Heart left ventricle (tissue), 16 donors: ENCODE results near the gene SUPT6H. TPM values are rescaled to one million over a fixed set of nuclear protein-coding genes. Genes with fewer than 3 reads are reported as not detected.
"Not testable (repeated sequence)": the region's sequence is repeated elsewhere in the genome, so short reads cannot be mapped to it uniquely, and the experiment has no call there.

Experiments
- ATAC-seq, 4 donors: fragments of 200-7000 bp; cut with Tn5 transposase; one replicate each; pipeline ENCODE4 v1.9.1; 2020 to 2022; ENCODE audit warnings: moderate library complexity in 4 of 4, mild to moderate bottlenecking in 3 of 4, moderate number of reproducible peaks in 1 of 4
- DNase-seq, 5 donors: peaks; one replicate each; pipeline ENCODE4 v3.0.0-alpha.2; 2020
- H3K27ac ChIP-seq, 12 donors: fragments of 200-600 bp; sonication (generic) in 4 of 12; one replicate each; pipeline versions ENCODE4 v1.5.0 to v1.8.0; 2016 to 2022; ENCODE audit warnings: mild to moderate bottlenecking in 2 of 12
- H3K27me3 ChIP-seq, 9 donors: fragments of 200-600 bp; sonication (generic) in 2 of 9; one replicate each; pipeline versions ENCODE4 v1.5.1 to v1.8.0; 2016 to 2022; ENCODE audit warnings: mild to moderate bottlenecking in 3 of 9
- H3K36me3 ChIP-seq, 9 donors: fragments of 200-600 bp; sonication (generic) in 2 of 9; one replicate each; pipeline versions ENCODE4 v1.5.0 to v1.8.0; 2018 to 2022; ENCODE audit warnings: mild to moderate bottlenecking in 2 of 9
- H3K4me1 ChIP-seq, 12 donors: fragments of 200-600 bp; sonication (generic) in 4 of 12; one replicate each; pipeline versions ENCODE4 v1.5.0 to v1.8.0; 2016 to 2022; ENCODE audit warnings: mild to moderate bottlenecking in 3 of 12
- H3K4me3 ChIP-seq, 12 donors: fragments of 200-600 bp; sonication (generic) in 4 of 12; one replicate each; pipeline versions ENCODE4 v1.5.0 to v1.8.0; 2017 to 2022; ENCODE audit warnings: mild to moderate bottlenecking in 9 of 12, moderate library complexity in 4 of 12
- H3K9me3 ChIP-seq, 12 donors: fragments of 200-600 bp; sonication (generic) in 4 of 12; one replicate each; pipeline versions ENCODE4 v1.5.0 to v1.8.0; 2016 to 2022; ENCODE audit warnings: mild to moderate bottlenecking in 1 of 12
- CTCF ChIP-seq, 12 donors: fragments of 200-600 bp; sonication (generic) in 4 of 12; IDR thresholded peaks; one replicate each; pipeline versions ENCODE4 v1.5.0 to v1.8.0; 2018 to 2022; ENCODE audit warnings: antibody characterized with exemption in 12 of 12, mild to moderate bottlenecking in 5 of 12
- POLR2A ChIP-seq, 2 donors: fragments of 450-650 bp; IDR thresholded peaks; one replicate each; pipeline ENCODE4 v1.6.1; 2017; ENCODE audit warnings: antibody characterized with exemption in 2 of 2, mild to moderate bottlenecking in 2 of 2, moderate library complexity in 2 of 2
- WGBS, 4 donors: extraction: QIAGEN DNeasy Blood & Tissue Kit in 2 of 4; methylation state at CpG; one replicate each; pipeline versions ENCODE4 v1.1.5 to v1.1.7; 2013 to 2018; 5-methylcytosine and 5-hydroxymethylcytosine counted together
- intact Hi-C, 10 donors: fragments of 100-400 bp; cut with DNase I; formaldehyde crosslinking; loops; one replicate each; pipeline versions ENCODE4 v1.11.1 to v1.14.2; 2022
- polyA plus RNA-seq, 2 donors: library from polyadenylated mRNA; stranded (reverse); fragments of 200-250 nt; gene quantifications; one replicate each; pipeline ENCODE4 v1.2.3, GENCODE V29; 2013
- total RNA-seq, 9 donors: library from RNA; depleted of rRNA in 2 of 9; stranded (reverse); fragments of >200 nt in 2 of 9; fragmentation: NEBNext Ultra II Directional in 3 of 9; extraction: Animal tissue kit (Norgen Biotek cat#: 25700) in 3 of 9; gene quantifications; one replicate each; pipeline versions ENCODE4 v1.1.0 to v1.2.4, GENCODE V29; 2016 to 2023
- donor health status: ischemic (EF 13 %, LVEDD 7.1; RV severe dilation, severe dysfunction).
- donor health status: healthy with polysubstance abuse.
- donor health status: DM: no; HTN: yes; CAD: no.
- donor health status: DM: no; HTN: no; CAD: no.
- donor health status: ischemic (EF 25% LVEDD 6.9; RV normal size, moderate dysfunction).
- donor health status: ischemic (EF 25% LVEDD 5.7; RV mildly dilated, moderate dysfunction).
- donor health status: healthy.
- donor health status: DM: yes; HTN: yes; CAD: no.
- donor health status: ischemic (EF 35%, LVEDD 5.7; RV mildly dilated, moderate dysfunction).
- donor health status: nonischemic (EF 11% LVEDD 7.7; RV severe dilation, severe dysfunction).
- donor health status: DM: yes; HTN: yes; CAD: no.
- donor health status: PGD.
- donor health status: ischemic (EF 29% LVEDD 5.4; RV normal size, mild dysfunction).
- donor health status: nonischemic (EF 23%, LVEDD 6.1; RV moderate dilation, normal function).

Gene SUPT6H
- total and polyA plus RNA-seq, 11 donors = 31.7 to 91.6 (median 43.5) TPM

- DNase-seq (no peak), ATAC-seq (no peak)
- intact Hi-C loops = loop anchor here in 3 of 10 donors (5.0 kb wide), 3 partner anchors 66 to 74 kb away; partner anchors contain the start of genes PIGS (in 1 of the 3), PROCA1 (in 1 of the 3), RAB34 (in 1 of the 3) and RPL23A (in 1 of the 3)
- Histone ChIP-seq H3K4me1 (peaks cover 4 to 60% (median 33%) of the 10 kb centered on the region in 12 donors), H3K4me3 (peak overlapping the region in 10 of 12 donors; percentile 21 to 92 (median 86)), H3K9me3 (no peaks in the 10 kb centered on the region), H3K36me3 (peaks cover 0 to 61% (median 50%) of the 10 kb centered on the region in 9 donors), H3K27me3 (no peaks in the 10 kb centered on the region), H3K27ac (peak overlapping the region; percentile 33 to 98 (median 94))
- TF ChIP-seq CTCF (IDR thresholded peaks at IDR 0.05) (no peak), POLR2A (IDR thresholded peaks at IDR 0.05) (no peak)
- WGBS, 4 donors = 62 to 67% (median 66%) methylated on average over 12 of the region's 12 CpGs
Measured at GRCh38 chr17:28646039-28646754, 15.8 kb upstream of the SUPT6H start.

GRCh38 chr17:28648698-28649097 is 13.3 kb upstream of the SUPT6H start:
- no peak for TF ChIP-seq POLR2A (IDR thresholded peaks at IDR 0.05)
- TF ChIP-seq CTCF (IDR thresholded peaks at IDR 0.05) = no peak
- peak overlapping the region in 8 of 12 donors; percentile 30 to 98 (median 38) for H3K27ac ChIP-seq

GRCh38 chr17:28655160-28655559 is 6.8 kb upstream of the SUPT6H start:
- DNase-seq = no peak
- H3K27ac ChIP-seq = no peak overlapping the region
- peak in 1 of 4 donors; percentile 13 for ATAC-seq
- no peaks in the 10 kb centered on the region for H3K9me3 ChIP-seq
- peaks cover 0 to 85% (median 76%) of the 10 kb centered on the region in 9 donors for H3K36me3 ChIP-seq
- H3K4me1 ChIP-seq = peaks cover 0 to 2% (median 0%) of the 10 kb centered on the region in 12 donors
- H3K27me3 ChIP-seq = no peaks in the 10 kb centered on the region
- intact Hi-C loops = no loop called here
- H3K4me3 ChIP-seq = no peak overlapping the region
- TF ChIP-seq CTCF (IDR thresholded peaks at IDR 0.05) = no peak
- TF ChIP-seq POLR2A (IDR thresholded peaks at IDR 0.05) = no peak
- 92 to 95% (median 93%) methylated on average over 5 of the region's 5 CpGs for WGBS, 4 donors

More at GRCh38 chr17:28648698-28649097, 13.3 kb upstream of the SUPT6H start:
- no peak overlapping the region for H3K4me3 ChIP-seq
- peaks cover 0 to 60% (median 53%) of the 10 kb centered on the region in 9 donors for H3K36me3 ChIP-seq
- no peaks in the 10 kb centered on the region for H3K9me3 ChIP-seq
- peak; percentile 6 to 40 (median 16) for ATAC-seq
- intact Hi-C loops = loop anchor here in 3 of 10 donors (5.0 kb wide), 3 partner anchors 64 to 76 kb away; partner anchors contain the start of genes PIGS (in 1 of the 3), PROCA1 (in 1 of the 3), RAB34 (in 1 of the 3) and RPL23A (in 1 of the 3)
- no peaks in the 10 kb centered on the region for H3K27me3 ChIP-seq
- peak in 4 of 5 donors; percentile 21 to 66 (median 50) for DNase-seq
- 56 to 78% (median 58%) methylated on average over 2 of the region's 2 CpGs for WGBS, 4 donors
- peaks cover 4 to 48% (median 26%) of the 10 kb centered on the region in 12 donors for H3K4me1 ChIP-seq

- WGBS, 4 donors = 92 to 94% (median 93%) methylated on average over 5 of the region's 5 CpGs
- intact Hi-C loops = no loop called here
- Histone ChIP-seq H3K4me1 (peaks cover 0 to 18% (median 13%) of the 10 kb centered on the region in 12 donors), H3K9me3 (no peaks in the 10 kb centered on the region), H3K27me3 (no peaks in the 10 kb centered on the region), H3K36me3 (peaks cover 0 to 60% (median 51%) of the 10 kb centered on the region in 9 donors), H3K27ac (no peak overlapping the region), H3K4me3 (no peak overlapping the region)
- DNase-seq (no peak), ATAC-seq (no peak)
- TF ChIP-seq CTCF (IDR thresholded peaks at IDR 0.05) (no peak), POLR2A (IDR thresholded peaks at IDR 0.05) (no peak)
Measured at GRCh38 chr17:28657756-28658155, 4.2 kb upstream of the SUPT6H start.

- WGBS, 4 donors = 77 to 94% (median 84%) methylated on average over 5 to 8 of the region's 8 CpGs
- H3K9me3 ChIP-seq, ATAC-seq, DNase-seq, H3K27ac ChIP-seq, intact Hi-C loops, H3K27me3 ChIP-seq, H3K4me3 ChIP-seq: not testable (repeated sequence)
- peaks cover 0 to 23% (median 18%) of the 10 kb centered on the region in 12 donors for H3K4me1 ChIP-seq
- H3K36me3 ChIP-seq = peaks cover 0 to 54% (median 46%) of the 10 kb centered on the region in 9 donors
Measured at GRCh38 chr17:28658342-28658741, 3.7 kb upstream of the SUPT6H start.

GRCh38 chr17:28658766-28659496 is 3.1 kb upstream of the SUPT6H start:
- ATAC-seq, H3K9me3 ChIP-seq, H3K4me3 ChIP-seq, H3K27me3 ChIP-seq, H3K27ac ChIP-seq, DNase-seq, intact Hi-C loops: not testable (repeated sequence)
- peaks cover 0 to 48% (median 41%) of the 10 kb centered on the region in 9 donors for H3K36me3 ChIP-seq
- WGBS, 4 donors = 96 to 97% (median 97%) methylated on average over 6 to 46 of the region's 46 CpGs
- peaks cover 0 to 29% (median 23%) of the 10 kb centered on the region in 12 donors for H3K4me1 ChIP-seq
